COR-L47 (cell line): Measurements from ENCODE around the gene ZHX3.

ENCODE experiments used
- DNase-seq: peaks from one replicate; lab custom pipeline; 2025; lab: John Stamatoyannopoulos, UW

The ZHX3 gene

GRCh38 chr20:41170386-41171105, 147.0 kb downstream of the ZHX3 start:
- no peak for DNase-seq

- no peak for DNase-seq
Measured at GRCh38 chr20:41169791-41170351, 147.7 kb downstream of the ZHX3 start.

GRCh38 chr20:41169162-41169690, 148.3 kb downstream of the ZHX3 start:
- DNase-seq: no peak

- DNase-seq: no peak
Measured at GRCh38 chr20:41168281-41169161, 149.0 kb downstream of the ZHX3 start.

GRCh38 chr20:41167481-41168253, 149.9 kb downstream of the ZHX3 start:
- DNase-seq: no peak

GRCh38 chr20:41167118-41167470, 150.4 kb downstream of the ZHX3 start:
- DNase-seq: no peak

- no peak for DNase-seq
Measured at GRCh38 chr20:41166201-41167117, 151.1 kb downstream of the ZHX3 start.

- no peak for DNase-seq
Measured at GRCh38 chr20:41165001-41165882, 152.3 kb downstream of the ZHX3 start.

GRCh38 chr20:41163821-41164220, 153.7 kb downstream of the ZHX3 start:
- no peak for DNase-seq

GRCh38 chr20:41162396-41162795, 155.1 kb downstream of the ZHX3 start:
- DNase-seq: no peak

GRCh38 chr20:41161886-41162285, 155.6 kb downstream of the ZHX3 start:
- no peak for DNase-seq

GRCh38 chr20:41160686-41161085, 156.8 kb downstream of the ZHX3 start:
- no peak for DNase-seq

- DNase-seq: no peak
Measured at GRCh38 chr20:41159547-41159946, 158.0 kb downstream of the ZHX3 start.

- no peak for DNase-seq
Measured at GRCh38 chr20:41158082-41158625, 159.4 kb downstream of the ZHX3 start.

- no peak for DNase-seq
Measured at GRCh38 chr20:41155261-41155660, 162.3 kb downstream of the ZHX3 start.

- DNase-seq: no peak
Measured at GRCh38 chr20:41154436-41155176, 162.9 kb downstream of the ZHX3 start.

GRCh38 chr20:41152108-41152757, 165.3 kb downstream of the ZHX3 start:
- no peak for DNase-seq

GRCh38 chr20:41151134-41151869, 166.2 kb downstream of the ZHX3 start:
- no peak for DNase-seq
